Activated CD4-positive, CD25-positive, alpha-beta regulatory T cell treated with anti-CD3 and anti-CD28 coated beads, Interleukin-2, amount 50 U/mL, for 72 hours (primary cell): ENCODE results near the gene SEC24C.
"Not testable (repeated sequence)": the region's sequence is repeated elsewhere in the genome, so short reads cannot be mapped to it uniquely, and the experiment has no call there.

Experiments
- DNase-seq: peaks from one replicate; pipeline ENCODE4 v3.0.0; 2021

The SEC24C gene

GRCh38 chr10:73732931-73733623 lies 11.1 kb upstream of the SEC24C start:
- DNase-seq: no peak

- DNase-seq: no peak
These were observed 10.0 kb upstream of the SEC24C start for GRCh38 chr10:73734028-73734720.

- DNase-seq: no peak
These were observed 9.3 kb upstream of the SEC24C start for GRCh38 chr10:73734796-73735305.

- DNase-seq: not testable (repeated sequence)
These were observed 3.5 kb upstream of the SEC24C start for GRCh38 chr10:73740501-73741254.

GRCh38 chr10:73742454-73742734 lies 1.8 kb upstream of the SEC24C start:
- no peak for DNase-seq

- no peak for DNase-seq
These were observed 756 bp upstream of the SEC24C start for GRCh38 chr10:73743327-73743904.

- DNase-seq: no peak
These were observed 448 bp downstream of the SEC24C start for GRCh38 chr10:73744664-73744975.

GRCh38 chr10:73746721-73747120 lies 2.5 kb downstream of the SEC24C start:
- DNase-seq: no peak

- DNase-seq: no peak
These were observed 6.6 kb downstream of the SEC24C start for GRCh38 chr10:73750819-73751218.

- DNase-seq: no peak
These were observed 12.0 kb downstream of the SEC24C start for GRCh38 chr10:73756183-73756582.

- no peak for DNase-seq
These were observed 14.7 kb downstream of the SEC24C start for GRCh38 chr10:73758704-73759511.

- DNase-seq: no peak
These were observed 15.4 kb downstream of the SEC24C start for GRCh38 chr10:73759512-73760115.

- no peak for DNase-seq
These were observed 17.6 kb downstream of the SEC24C start for GRCh38 chr10:73761781-73762180.

- DNase-seq: no peak
These were observed 18.7 kb downstream of the SEC24C start for GRCh38 chr10:73762915-73763314.

GRCh38 chr10:73763343-73763742 lies 19.2 kb downstream of the SEC24C start:
- no peak for DNase-seq

GRCh38 chr10:73765066-73765465 lies 20.9 kb downstream of the SEC24C start:
- no peak for DNase-seq

- DNase-seq: no peak
These were observed 24.7 kb downstream of the SEC24C start for GRCh38 chr10:73768881-73769280.

- no peak for DNase-seq
These were observed 25.2 kb downstream of the SEC24C start for GRCh38 chr10:73769396-73769795.

GRCh38 chr10:73771722-73772280 lies 27.6 kb downstream of the SEC24C start:
- DNase-seq: peak; percentile 45

GRCh38 chr10:73772281-73773151 lies 28.3 kb downstream of the SEC24C start:
- peak; percentile 84 for DNase-seq
